Activated CD4-positive, alpha-beta T cell treated with anti-CD3 and anti-CD28 coated beads for 4 hours (primary cell): ENCODE data around the gene NAB1.
"Not testable (repeated sequence)": the region's sequence is repeated elsewhere in the genome, so short reads cannot be mapped to it uniquely, and the experiment has no call there.

Source experiments
- DNase-seq, 2 donors: peaks; one replicate each; pipeline ENCODE4 v3.0.0-alpha.2; 2020

NAB1 gene

GRCh38 chr2:190674966-190675650 is 26.2 kb downstream of the NAB1 start:
- no peak for DNase-seq

GRCh38 chr2:190677255-190677654 is 28.4 kb downstream of the NAB1 start:
- no peak for DNase-seq

GRCh38 chr2:190678444-190679162 is 29.7 kb downstream of the NAB1 start:
- peak in 1 of 2 donors; percentile 14 for DNase-seq

GRCh38 chr2:190679391-190679790 is 30.5 kb downstream of the NAB1 start:
- no peak for DNase-seq

- DNase-seq, result peak; percentile 44 to 60
These were observed 31.1 kb downstream of the NAB1 start for GRCh38 chr2:190679813-190680591.

GRCh38 chr2:190682168-190682567 is 33.3 kb downstream of the NAB1 start:
- DNase-seq, result no peak

- no peak for DNase-seq
These were observed 34.9 kb downstream of the NAB1 start for GRCh38 chr2:190683802-190684201.

- no peak for DNase-seq
These were observed 36.0 kb downstream of the NAB1 start for GRCh38 chr2:190684931-190685330.

- DNase-seq, result no peak
These were observed 36.5 kb downstream of the NAB1 start for GRCh38 chr2:190685333-190685732.

- DNase-seq, result no peak
These were observed 44.8 kb downstream of the NAB1 start for GRCh38 chr2:190693533-190694232.

- no peak for DNase-seq
These were observed 45.6 kb downstream of the NAB1 start for GRCh38 chr2:190694479-190694878.

- DNase-seq, result peak; percentile 14 to 25
These were observed 46.9 kb downstream of the NAB1 start for GRCh38 chr2:190695739-190696138.

- DNase-seq, result no peak
These were observed 48.0 kb downstream of the NAB1 start for GRCh38 chr2:190696792-190697398.

- DNase-seq, result no peak
These were observed 48.5 kb downstream of the NAB1 start for GRCh38 chr2:190697421-190697820.

GRCh38 chr2:190698895-190699294 is 50.0 kb downstream of the NAB1 start:
- no peak for DNase-seq

- DNase-seq, result no peak
These were observed 52.7 kb downstream of the NAB1 start for GRCh38 chr2:190701586-190701985.

- no peak for DNase-seq
These were observed 56.4 kb downstream of the NAB1 start for GRCh38 chr2:190705280-190705679.

GRCh38 chr2:190707726-190708125 is 58.8 kb downstream of the NAB1 start:
- DNase-seq, result no peak

GRCh38 chr2:190708650-190709049 is 59.8 kb downstream of the NAB1 start:
- not testable (repeated sequence) for DNase-seq

GRCh38 chr2:190711069-190711468 is 62.2 kb downstream of the NAB1 start:
- no peak for DNase-seq

- DNase-seq, result no peak
These were observed 64.6 kb downstream of the NAB1 start for GRCh38 chr2:190713471-190713870.

GRCh38 chr2:190714958-190715357 is 66.1 kb downstream of the NAB1 start:
- DNase-seq, result no peak
